A549 (cell line): ENCODE results near the gene SHC4. TPM values are rescaled to one million over a fixed set of nuclear protein-coding genes. Genes with fewer than 3 reads are reported as not detected.

Experiments
- ATAC-seq, 2 experiments: fragments of 200-7000 bp in 1 of 2; fragments of >200 bp in 1 of 2; cut with Nextera tagmentation in 1 of 2; cut with Tn5 transposase in 1 of 2; 3 replicates each; pipeline versions ENCODE4 v1.8.0 to v1.9.1; 2018 to 2020; ENCODE audit warnings: mild to moderate bottlenecking in 1 of 2, moderate library complexity in 1 of 2
- CTCF ChIA-PET: fragments of 300-600 bp; sonication (Branson Sonifier 250); formaldehyde crosslinking; extraction: SDS; loops from one replicate; lab custom pipeline; 2021; ENCODE audit warnings: antibody characterized with exemption, inconsistent platforms; lab: Yijun Ruan, JAX
- POLR2A ChIA-PET: fragments of 350-600 bp; formaldehyde crosslinking; extraction: SDS; loops from one replicate; lab custom pipeline; 2021; ENCODE audit warnings: antibody characterized with exemption, inconsistent platforms; lab: Yijun Ruan, JAX
- DNase-seq, 2 experiments: peaks; one replicate each; pipeline versions ENCODE4 v3.0.0 to v3.0.0-alpha.2; 2011 to 2016; ENCODE audit warnings: low read depth in 1 of 2, low spot score in 1 of 2
- FAIRE-seq: peaks from 2 replicates; lab custom pipeline; 2011; peaks lifted over from hg19 to GRCh38; lab: Jason Lieb, UNC
- H3K27ac ChIP-seq, 2 experiments: fragments of >200 bp; sonication (Bioruptor Twin); formaldehyde crosslinking; 3 replicates each; pipeline ENCODE4 v1.5.1; 2016 to 2017
- H3K4me1 ChIP-seq: fragments of >200 bp; sonication (Bioruptor Twin); formaldehyde crosslinking; 3 replicates; pipeline ENCODE4 v1.6.1; 2016
- H3K4me2 ChIP-seq: fragments of >200 bp; sonication (Bioruptor Twin); formaldehyde crosslinking; 3 replicates; pipeline ENCODE4 v1.6.1; 2016
- H3K4me3 ChIP-seq: fragments of >200 bp; sonication (Bioruptor Twin); formaldehyde crosslinking; 3 replicates; pipeline ENCODE4 v1.5.1; 2016
- H3K9me3 ChIP-seq: fragments of >200 bp; sonication (Bioruptor Twin); formaldehyde crosslinking; 3 replicates; pipeline ENCODE4 v1.6.1; 2016
- ATOH8 ChIP-seq: fragments of 250-450 bp; sonication (Bioruptor Pico); IDR thresholded peaks from 2 replicates; pipeline ENCODE4 v1.5.0; 2020; ENCODE audit warnings: low read depth, mild to moderate bottlenecking, moderate library complexity
- BHLHE40 ChIP-seq: IDR thresholded peaks from 2 replicates; pipeline ENCODE4 v1.6.1; 2012; ENCODE audit warnings: low read depth, low read length, inconsistent platforms
- CBX2 ChIP-seq: fragments of 200-600 bp; sonication (generic); IDR thresholded peaks from 2 replicates; pipeline ENCODE4 v1.6.1; 2016; ENCODE audit warnings: low read depth, mild to moderate bottlenecking, borderline replicate concordance
- EHF ChIP-seq: fragments of 250-450 bp; sonication (Bioruptor Pico); IDR thresholded peaks from 2 replicates; pipeline ENCODE4 v1.5.0; 2020; ENCODE audit warnings: mild to moderate bottlenecking
- EP300 ChIP-seq, 2 experiments: fragments of >200 bp; sonication (Bioruptor Twin); formaldehyde crosslinking; IDR thresholded peaks; 2 replicates in 1 of 2; 3 replicates in 1 of 2; pipeline ENCODE4 v1.6.1; 2016 to 2017
- GATA3 ChIP-seq: IDR thresholded peaks from 2 replicates; pipeline ENCODE4 v1.6.1; 2012; ENCODE audit warnings: borderline replicate concordance
- HDAC2 ChIP-seq: fragments of 200-600 bp; sonication (generic); IDR thresholded peaks from 2 replicates; pipeline ENCODE4 v1.6.1; 2016
- HES2 ChIP-seq: fragments of >200 bp; sonication (Bioruptor Twin); formaldehyde crosslinking; IDR thresholded peaks from 2 replicates; pipeline ENCODE4 v1.6.1; 2016
- HMGXB4 ChIP-seq: fragments of 250-450 bp; sonication (Bioruptor Pico); IDR thresholded peaks from 2 replicates; pipeline ENCODE4 v1.5.0; 2021; ENCODE audit warnings: mild to moderate bottlenecking, moderate library complexity, borderline replicate concordance
- HOXA7 ChIP-seq: fragments of 250-450 bp; sonication (Bioruptor Pico); IDR thresholded peaks from 2 replicates; pipeline ENCODE4 v1.5.0; 2020; ENCODE audit warnings: mild to moderate bottlenecking, moderate library complexity
- HOXB13 ChIP-seq: fragments of 250-450 bp; sonication (Bioruptor Pico); IDR thresholded peaks from 2 replicates; pipeline ENCODE4 v1.5.0; 2020; ENCODE audit warnings: low read depth, mild to moderate bottlenecking, moderate library complexity
- HOXB5 ChIP-seq: fragments of 250-450 bp; sonication (Bioruptor Pico); IDR thresholded peaks from 2 replicates; pipeline ENCODE4 v1.5.0; 2020; ENCODE audit warnings: mild to moderate bottlenecking, moderate library complexity
- KDM5A ChIP-seq: fragments of 200-600 bp; sonication (generic); IDR thresholded peaks from 2 replicates; pipeline ENCODE4 v1.6.1; 2016; ENCODE audit warnings: antibody characterized with exemption, mild to moderate bottlenecking
- MAZ ChIP-seq: fragments of 150-350 bp; IDR thresholded peaks from 2 replicates; pipeline ENCODE4 v1.6.1; 2014; ENCODE audit warnings: antibody characterized with exemption, low read depth, low read length, borderline replicate concordance
- RCOR1 ChIP-seq: fragments of 150-350 bp; IDR thresholded peaks from 2 replicates; pipeline ENCODE4 v1.6.1; 2014; ENCODE audit warnings: antibody characterized with exemption, low read length, low read depth
- RFX5 ChIP-seq: fragments of 450-650 bp; IDR thresholded peaks from 2 replicates; pipeline ENCODE4 v1.7.1; 2014; ENCODE audit warnings: antibody characterized with exemption, mild to moderate bottlenecking, moderate library complexity
- RNF2 ChIP-seq: fragments of 200-600 bp; sonication (generic); IDR thresholded peaks from 2 replicates; pipeline ENCODE4 v1.6.1; 2016; ENCODE audit warnings: low read depth, mild to moderate bottlenecking, antibody characterized with exemption, moderate library complexity, borderline replicate concordance
- TFCP2L1 ChIP-seq: fragments of 250-450 bp; sonication (Bioruptor Pico); IDR thresholded peaks from 2 replicates; pipeline ENCODE4 v1.5.0; 2021; ENCODE audit warnings: mild to moderate bottlenecking
- ZSCAN20 ChIP-seq: fragments of 250-450 bp; sonication (Bioruptor Pico); IDR thresholded peaks from 2 replicates; pipeline ENCODE4 v1.8.0; 2022; ENCODE audit warnings: mild to moderate bottlenecking, moderate library complexity
- WGBS: methylation state at CpG from one replicate; pipeline ENCODE4 v1.1.6; 2017; ENCODE audit errors: missing lambda C conversion rate; 5-methylcytosine and 5-hydroxymethylcytosine counted together
- polyA plus RNA-seq, 4 experiments: library from polyadenylated mRNA; depleted of rRNA in 3 of 4; stranded (reverse); fragments of >200 nt; fragmentation: RNase III in 1 of 4; extraction: RNeasy Plus Mini Kit Qiagen cat#74134 plus additional on column Dnase treatment in 1 of 4; gene quantifications; 2 replicates in 3 of 4; 3 replicates in 1 of 4; pipeline ENCODE4 v1.2.3, GENCODE V29; 2011 to 2017
- TF ChIP-seq, protein P1 (sequence below): fragments of >200 bp; sonication (Bioruptor Twin); formaldehyde crosslinking; IDR thresholded peaks from 3 replicates; pipeline ENCODE4 v1.6.1; 2016
- TF ChIP-seq, protein P2 (sequence below): fragments of 200-600 bp; sonication (generic); IDR thresholded peaks from 2 replicates; pipeline ENCODE4 v1.6.1; 2016; ENCODE audit warnings: antibody characterized with exemption, mild to moderate bottlenecking, moderate library complexity
- TF ChIP-seq, protein P3 (sequence below): fragments of >200 bp; sonication (Bioruptor Twin); formaldehyde crosslinking; IDR thresholded peaks from 3 replicates; pipeline ENCODE4 v1.5.1; 2016

Gene SHC4
- polyA plus RNA-seq, 2 of the 4 experiments (the other 2 are of a cell fraction) = 0.08 to 0.16 TPM

DNA sequence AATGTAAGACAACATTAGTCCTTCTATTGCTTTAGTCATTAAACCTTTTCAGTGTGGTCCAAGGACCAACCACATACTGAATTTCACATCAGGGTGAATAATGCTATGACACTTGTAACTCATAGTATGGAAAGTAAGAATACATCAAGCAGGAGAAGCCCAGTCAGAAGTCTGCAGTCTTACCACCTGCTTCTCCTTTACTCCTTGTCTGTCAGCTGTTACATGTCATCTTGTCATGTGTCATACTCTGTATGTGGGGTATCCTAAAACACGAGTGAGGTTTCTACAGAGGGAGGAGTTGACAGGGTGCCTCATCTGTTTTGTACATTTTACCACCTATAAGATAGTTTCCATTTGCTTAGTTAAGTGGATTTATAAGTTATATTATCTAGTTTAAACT is 118.6 kb downstream of the SHC4 start (continued):
- TF ChIP-seq MAZ (no peak), HOXA7 (no peak), EHF (CRISPR knock-in tag) (no peak), HES2 (no peak), BHLHE40 (no peak), EP300 (IDR thresholded peaks at IDR 0.05) (no peak), RCOR1 (no peak), RNF2 (no peak)
- TF ChIP-seq, all 56 proteins: peak for 0

DNA sequence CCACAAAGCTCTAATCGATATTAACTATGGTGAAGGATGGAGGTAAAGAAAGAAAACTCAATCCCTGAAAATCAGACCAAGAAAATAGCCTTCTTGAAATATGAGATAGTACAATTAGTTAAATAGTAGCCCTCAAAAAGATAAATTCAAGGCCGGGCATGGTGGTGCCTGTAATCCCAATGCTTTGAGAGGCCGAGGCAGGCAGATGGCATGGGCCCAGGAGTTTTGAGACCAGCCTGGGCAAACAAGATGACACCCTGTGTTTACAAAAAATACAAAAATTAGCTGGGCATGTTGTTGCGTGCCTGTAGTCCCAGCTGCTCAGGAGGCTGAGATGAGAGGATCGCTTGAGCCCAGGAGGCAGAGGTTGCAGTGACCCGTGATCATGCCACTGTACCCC is 121.2 kb downstream of the SHC4 start:
- H3K9me3 ChIP-seq = no peaks in the 10 kb centered on the region
- ChIA-PET CTCF (interaction anchor here (1.3 kb wide), 1 partner anchor 10 kb away, joined by 4 read pairs; no protein-coding TSS in a partner anchor), POLR2A (no interaction called here)
- H3K4me3 ChIP-seq = no peak overlapping the region
- H3K4me1 ChIP-seq = no peaks in the 10 kb centered on the region
- no peak overlapping the region for H3K27ac ChIP-seq
- WGBS = 53% methylated on average over 6 of the region's 6 CpGs
- ATAC-seq (no peak), DNase-seq (no peak), FAIRE-seq (no peak)
- TF ChIP-seq HOXB5 (CRISPR knock-in tag) (no peak), HOXB13 (no peak), GATA3 (no peak), EHF (CRISPR knock-in tag) (no peak), CBX2 (no peak), RFX5 (no peak), HMGXB4 (CRISPR knock-in tag) (no peak), ZSCAN20 (CRISPR knock-in tag) (no peak), KDM5A (no peak), TFCP2L1 (no peak), RCOR1 (no peak), BHLHE40 (no peak), HDAC2 (no peak), ATOH8 (CRISPR knock-in tag) (no peak)
- TF ChIP-seq, protein P1, sequence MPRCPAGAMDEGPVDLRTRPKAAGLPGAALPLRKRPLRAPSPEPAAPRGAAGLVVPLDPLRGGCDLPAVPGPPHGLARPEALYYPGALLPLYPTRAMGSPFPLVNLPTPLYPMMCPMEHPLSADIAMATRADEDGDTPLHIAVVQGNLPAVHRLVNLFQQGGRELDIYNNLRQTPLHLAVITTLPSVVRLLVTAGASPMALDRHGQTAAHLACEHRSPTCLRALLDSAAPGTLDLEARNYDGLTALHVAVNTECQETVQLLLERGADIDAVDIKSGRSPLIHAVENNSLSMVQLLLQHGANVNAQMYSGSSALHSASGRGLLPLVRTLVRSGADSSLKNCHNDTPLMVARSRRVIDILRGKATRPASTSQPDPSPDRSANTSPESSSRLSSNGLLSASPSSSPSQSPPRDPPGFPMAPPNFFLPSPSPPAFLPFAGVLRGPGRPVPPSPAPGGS = no peak
- TF ChIP-seq, protein P2, sequence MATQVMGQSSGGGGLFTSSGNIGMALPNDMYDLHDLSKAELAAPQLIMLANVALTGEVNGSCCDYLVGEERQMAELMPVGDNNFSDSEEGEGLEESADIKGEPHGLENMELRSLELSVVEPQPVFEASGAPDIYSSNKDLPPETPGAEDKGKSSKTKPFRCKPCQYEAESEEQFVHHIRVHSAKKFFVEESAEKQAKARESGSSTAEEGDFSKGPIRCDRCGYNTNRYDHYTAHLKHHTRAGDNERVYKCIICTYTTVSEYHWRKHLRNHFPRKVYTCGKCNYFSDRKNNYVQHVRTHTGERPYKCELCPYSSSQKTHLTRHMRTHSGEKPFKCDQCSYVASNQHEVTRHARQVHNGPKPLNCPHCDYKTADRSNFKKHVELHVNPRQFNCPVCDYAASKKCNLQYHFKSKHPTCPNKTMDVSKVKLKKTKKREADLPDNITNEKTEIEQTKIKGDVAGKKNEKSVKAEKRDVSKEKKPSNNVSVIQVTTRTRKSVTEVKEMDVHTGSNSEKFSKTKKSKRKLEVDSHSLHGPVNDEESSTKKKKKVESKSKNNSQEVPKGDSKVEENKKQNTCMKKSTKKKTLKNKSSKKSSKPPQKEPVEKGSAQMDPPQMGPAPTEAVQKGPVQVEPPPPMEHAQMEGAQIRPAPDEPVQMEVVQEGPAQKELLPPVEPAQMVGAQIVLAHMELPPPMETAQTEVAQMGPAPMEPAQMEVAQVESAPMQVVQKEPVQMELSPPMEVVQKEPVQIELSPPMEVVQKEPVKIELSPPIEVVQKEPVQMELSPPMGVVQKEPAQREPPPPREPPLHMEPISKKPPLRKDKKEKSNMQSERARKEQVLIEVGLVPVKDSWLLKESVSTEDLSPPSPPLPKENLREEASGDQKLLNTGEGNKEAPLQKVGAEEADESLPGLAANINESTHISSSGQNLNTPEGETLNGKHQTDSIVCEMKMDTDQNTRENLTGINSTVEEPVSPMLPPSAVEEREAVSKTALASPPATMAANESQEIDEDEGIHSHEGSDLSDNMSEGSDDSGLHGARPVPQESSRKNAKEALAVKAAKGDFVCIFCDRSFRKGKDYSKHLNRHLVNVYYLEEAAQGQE = no peak
- TF ChIP-seq, protein P3, sequence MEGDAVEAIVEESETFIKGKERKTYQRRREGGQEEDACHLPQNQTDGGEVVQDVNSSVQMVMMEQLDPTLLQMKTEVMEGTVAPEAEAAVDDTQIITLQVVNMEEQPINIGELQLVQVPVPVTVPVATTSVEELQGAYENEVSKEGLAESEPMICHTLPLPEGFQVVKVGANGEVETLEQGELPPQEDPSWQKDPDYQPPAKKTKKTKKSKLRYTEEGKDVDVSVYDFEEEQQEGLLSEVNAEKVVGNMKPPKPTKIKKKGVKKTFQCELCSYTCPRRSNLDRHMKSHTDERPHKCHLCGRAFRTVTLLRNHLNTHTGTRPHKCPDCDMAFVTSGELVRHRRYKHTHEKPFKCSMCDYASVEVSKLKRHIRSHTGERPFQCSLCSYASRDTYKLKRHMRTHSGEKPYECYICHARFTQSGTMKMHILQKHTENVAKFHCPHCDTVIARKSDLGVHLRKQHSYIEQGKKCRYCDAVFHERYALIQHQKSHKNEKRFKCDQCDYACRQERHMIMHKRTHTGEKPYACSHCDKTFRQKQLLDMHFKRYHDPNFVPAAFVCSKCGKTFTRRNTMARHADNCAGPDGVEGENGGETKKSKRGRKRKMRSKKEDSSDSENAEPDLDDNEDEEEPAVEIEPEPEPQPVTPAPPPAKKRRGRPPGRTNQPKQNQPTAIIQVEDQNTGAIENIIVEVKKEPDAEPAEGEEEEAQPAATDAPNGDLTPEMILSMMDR = no peak
- no peak overlapping the region for H3K4me2 ChIP-seq
